ENCODE results near the gene COL9A1. TPM values are rescaled to one million over a fixed set of nuclear protein-coding genes. Genes with fewer than 3 reads are reported as not detected.

Gene COL9A1
- total RNA-seq, 1 experiment from 2014 or later = 7.8 TPM

DNA sequence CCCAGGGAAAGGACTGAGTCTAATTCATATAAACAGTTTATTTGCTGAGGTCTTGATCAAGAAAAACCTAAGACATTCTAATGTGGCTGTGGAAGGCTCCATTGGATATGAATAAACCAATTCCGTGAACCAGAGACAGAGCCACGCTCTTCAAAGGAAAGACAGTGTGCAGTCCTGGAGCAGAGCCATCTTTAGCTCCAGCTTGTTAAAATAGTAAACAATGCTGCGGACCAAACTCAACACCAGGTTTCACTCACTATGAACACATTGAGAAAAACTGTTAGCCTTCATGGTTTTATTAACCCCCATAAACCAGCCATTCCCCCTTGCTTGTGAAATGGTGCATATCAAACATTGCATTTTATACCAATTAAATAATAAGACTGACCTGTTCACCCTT is 61.9 kb downstream of the COL9A1 start:
- Histone ChIP-seq H4K5ac (ENCODE audit: insufficient read length, low read depth, low read length) (no peak overlapping the region), H3K14ac (ENCODE audit: insufficient read depth, low read length) (no peak overlapping the region), H2AFZ (ENCODE audit: low read length) (no peak overlapping the region), H3K79me2 (ENCODE audit: insufficient read depth, low read length) (no peaks in the 10 kb centered on the region), H4K91ac (ENCODE audit: insufficient read length, low read depth, low read length) (no peak overlapping the region), H2BK20ac (ENCODE audit: low read depth, low read length, poor library complexity, severe bottlenecking) (no peak overlapping the region), H3K18ac (ENCODE audit: insufficient read length, low read depth, low read length) (no peak overlapping the region), H3K4ac (ENCODE audit: low read depth, low read length) (no peak overlapping the region), H2BK5ac (ENCODE audit: insufficient read length, low read length) (no peak overlapping the region), H3K9me3 (ENCODE audit: control insufficient read depth, low read depth, low read length) (no peaks in the 10 kb centered on the region), H4K8ac (replicated peaks; ENCODE audit: insufficient read length, low read depth, low read length) (no peak overlapping the region), H2BK12ac (ENCODE audit: insufficient read length, low read depth, low read length) (no peak overlapping the region), H2AK5ac (ENCODE audit: insufficient read length, low read length) (no peak overlapping the region), H3K9ac (ENCODE audit: extremely low read depth, insufficient read length, low read length) (no peak overlapping the region), H3K56ac (ENCODE audit: insufficient read length, low read depth, low read length) (no peak overlapping the region), H3K23ac (ENCODE audit: insufficient read length, low read depth, low read length) (no peak overlapping the region), H3K23me2 (ENCODE audit: insufficient read length, low read depth, low read length, poor library complexity, severe bottlenecking) (no peaks in the 10 kb centered on the region), H3K4me2 (ENCODE audit: insufficient read depth, insufficient read length, low read length) (no peak overlapping the region), H3K27ac (ENCODE audit: insufficient read length, low read depth, low read length) (no peak overlapping the region), H3K4me1 (ENCODE audit: insufficient read depth, low read length) (no peaks in the 10 kb centered on the region; the same call in 1 of the 2 replicates), H3K27me3 (ENCODE audit: insufficient read depth, low read length) (no peaks in the 10 kb centered on the region), H2BK15ac (ENCODE audit: low read depth, low read length) (no peak overlapping the region), H2BK120ac (ENCODE audit: low read depth, low read length, poor library complexity, severe bottlenecking) (no peak overlapping the region), H4K20me1 (ENCODE audit: control insufficient read depth, insufficient read depth, insufficient read length) (no peaks in the 10 kb centered on the region), H3K79me1 (ENCODE audit: insufficient read depth, low read depth, low read length, poor library complexity, severe bottlenecking) (no peaks in the 10 kb centered on the region), H3T11ph (ENCODE audit: low read length) (no peak overlapping the region)
- peaks cover 10% of the 10 kb centered on the region in 2 experiments for H3K4me1 Mint-ChIP-seq
- TF ChIP-seq, protein P1, sequence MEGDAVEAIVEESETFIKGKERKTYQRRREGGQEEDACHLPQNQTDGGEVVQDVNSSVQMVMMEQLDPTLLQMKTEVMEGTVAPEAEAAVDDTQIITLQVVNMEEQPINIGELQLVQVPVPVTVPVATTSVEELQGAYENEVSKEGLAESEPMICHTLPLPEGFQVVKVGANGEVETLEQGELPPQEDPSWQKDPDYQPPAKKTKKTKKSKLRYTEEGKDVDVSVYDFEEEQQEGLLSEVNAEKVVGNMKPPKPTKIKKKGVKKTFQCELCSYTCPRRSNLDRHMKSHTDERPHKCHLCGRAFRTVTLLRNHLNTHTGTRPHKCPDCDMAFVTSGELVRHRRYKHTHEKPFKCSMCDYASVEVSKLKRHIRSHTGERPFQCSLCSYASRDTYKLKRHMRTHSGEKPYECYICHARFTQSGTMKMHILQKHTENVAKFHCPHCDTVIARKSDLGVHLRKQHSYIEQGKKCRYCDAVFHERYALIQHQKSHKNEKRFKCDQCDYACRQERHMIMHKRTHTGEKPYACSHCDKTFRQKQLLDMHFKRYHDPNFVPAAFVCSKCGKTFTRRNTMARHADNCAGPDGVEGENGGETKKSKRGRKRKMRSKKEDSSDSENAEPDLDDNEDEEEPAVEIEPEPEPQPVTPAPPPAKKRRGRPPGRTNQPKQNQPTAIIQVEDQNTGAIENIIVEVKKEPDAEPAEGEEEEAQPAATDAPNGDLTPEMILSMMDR (conservative IDR thresholded peaks at IDR 0.05) = no peak
- no peaks in the 10 kb centered on the region for H3K27me3 Mint-ChIP-seq (ENCODE audit: low read depth)
- no peak overlapping the region for H3K4me3 Mint-ChIP-seq
- no CpG with 5 or more reads among the region's 3 CpGs for WGBS (ENCODE audit: extremely low coverage, insufficient read length, low lambda C conversion rate)
- peaks cover 0 to 5% (median 0%) of the 10 kb centered on the region in 3 experiments; a peak in 2 of 7 replicates for H3K36me3 Mint-ChIP-seq (ENCODE audit: insufficient read depth in 1 of 3, low read depth in 3 of 3)
- no peaks in the 10 kb centered on the region for H3K9me3 Mint-ChIP-seq
- no peak for DNase-seq
- no peak overlapping the region for H3K27ac Mint-ChIP-seq

All from H9 (cell line).